ENCODE measurements around the gene LYAR.

Gene LYAR, protein sequence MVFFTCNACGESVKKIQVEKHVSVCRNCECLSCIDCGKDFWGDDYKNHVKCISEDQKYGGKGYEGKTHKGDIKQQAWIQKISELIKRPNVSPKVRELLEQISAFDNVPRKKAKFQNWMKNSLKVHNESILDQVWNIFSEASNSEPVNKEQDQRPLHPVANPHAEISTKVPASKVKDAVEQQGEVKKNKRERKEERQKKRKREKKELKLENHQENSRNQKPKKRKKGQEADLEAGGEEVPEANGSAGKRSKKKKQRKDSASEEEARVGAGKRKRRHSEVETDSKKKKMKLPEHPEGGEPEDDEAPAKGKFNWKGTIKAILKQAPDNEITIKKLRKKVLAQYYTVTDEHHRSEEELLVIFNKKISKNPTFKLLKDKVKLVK

DNA sequence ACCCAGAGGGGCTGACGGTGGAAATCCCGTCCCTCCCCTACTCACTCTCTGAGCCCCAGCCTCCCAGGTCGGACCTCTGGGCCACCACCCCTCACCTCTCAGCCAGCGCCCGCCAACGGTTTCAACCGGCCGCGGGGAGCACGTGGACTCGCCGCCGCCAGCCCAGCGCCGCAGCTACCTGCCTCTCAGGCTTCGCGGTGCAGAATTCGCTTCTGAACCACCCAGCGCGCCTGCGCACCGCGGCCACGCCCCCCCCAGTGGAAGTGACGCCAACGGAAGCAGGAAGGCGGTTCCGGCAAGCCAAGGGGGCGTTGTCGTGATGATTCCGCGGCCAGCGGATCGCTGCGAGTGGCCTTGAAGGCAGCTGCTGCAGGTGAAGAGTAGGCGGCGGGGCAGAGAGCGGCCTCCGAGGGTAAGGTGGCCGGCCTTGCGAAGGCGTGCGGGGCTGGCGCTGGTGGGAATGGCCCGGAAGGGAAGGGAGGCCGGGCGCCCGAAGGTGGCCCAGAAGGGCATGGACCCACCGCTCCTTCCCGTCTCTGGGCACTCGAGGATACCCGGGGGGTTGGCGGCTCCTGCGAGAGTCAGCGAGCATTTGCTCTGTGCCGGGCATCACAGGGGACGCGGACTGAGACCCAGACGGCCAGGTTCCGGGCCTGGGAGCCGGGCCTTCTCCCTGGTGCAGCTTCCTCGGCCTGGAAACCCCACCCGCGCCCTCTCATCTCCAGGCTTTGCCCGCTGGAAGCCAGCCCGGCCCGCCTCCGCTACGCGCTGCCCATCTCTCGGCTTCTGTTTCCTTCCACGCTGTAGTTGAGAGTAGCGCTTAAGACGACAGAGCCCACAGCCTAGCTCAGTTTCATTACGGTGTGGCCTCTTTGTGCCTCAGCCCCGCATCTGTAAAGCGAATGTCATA lies at the start of gene LYAR, which contains the start of gene ZBTB49:
LYAR (minus strand) TSS at position 214 of the 910 bp plus-strand sequence. CDS start 6,412 bp downstream, outside the sequence.
ZBTB49 (plus strand) TSS at position 311 of the 910 bp plus-strand sequence. CDS start 9,695 bp downstream, outside the sequence.
- peak; percentile 85 for DNase-seq

DNA sequence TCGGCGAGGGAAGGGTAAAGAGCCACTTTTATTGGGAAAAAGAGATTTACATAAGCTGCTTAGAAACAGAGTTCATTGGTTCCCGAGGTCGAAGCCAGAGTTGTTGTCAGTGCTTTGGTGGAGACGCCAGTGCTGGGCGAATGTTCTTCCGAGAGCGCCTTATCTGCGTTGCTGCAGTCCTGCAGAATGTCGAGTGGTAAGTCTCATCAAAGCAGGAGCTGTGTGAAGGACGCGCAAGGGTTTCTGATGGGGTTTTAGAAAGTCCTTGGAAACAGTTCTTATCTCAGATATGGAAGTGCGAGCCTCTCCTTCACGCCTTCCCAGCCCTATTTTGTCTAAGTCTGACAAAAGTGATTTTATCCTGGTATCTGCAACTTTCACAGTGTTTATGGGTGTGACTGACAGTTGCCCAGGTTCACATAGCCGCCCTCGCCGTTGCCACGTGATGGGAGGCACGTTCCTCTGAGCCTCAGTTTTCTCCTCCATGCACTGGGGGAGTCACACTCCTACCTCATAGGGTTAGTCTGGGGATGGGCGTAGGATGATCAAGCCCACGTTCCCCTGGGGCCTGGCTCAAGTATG lies 49.6 kb upstream of the LYAR start:
- DNase-seq: no peak

DNA sequence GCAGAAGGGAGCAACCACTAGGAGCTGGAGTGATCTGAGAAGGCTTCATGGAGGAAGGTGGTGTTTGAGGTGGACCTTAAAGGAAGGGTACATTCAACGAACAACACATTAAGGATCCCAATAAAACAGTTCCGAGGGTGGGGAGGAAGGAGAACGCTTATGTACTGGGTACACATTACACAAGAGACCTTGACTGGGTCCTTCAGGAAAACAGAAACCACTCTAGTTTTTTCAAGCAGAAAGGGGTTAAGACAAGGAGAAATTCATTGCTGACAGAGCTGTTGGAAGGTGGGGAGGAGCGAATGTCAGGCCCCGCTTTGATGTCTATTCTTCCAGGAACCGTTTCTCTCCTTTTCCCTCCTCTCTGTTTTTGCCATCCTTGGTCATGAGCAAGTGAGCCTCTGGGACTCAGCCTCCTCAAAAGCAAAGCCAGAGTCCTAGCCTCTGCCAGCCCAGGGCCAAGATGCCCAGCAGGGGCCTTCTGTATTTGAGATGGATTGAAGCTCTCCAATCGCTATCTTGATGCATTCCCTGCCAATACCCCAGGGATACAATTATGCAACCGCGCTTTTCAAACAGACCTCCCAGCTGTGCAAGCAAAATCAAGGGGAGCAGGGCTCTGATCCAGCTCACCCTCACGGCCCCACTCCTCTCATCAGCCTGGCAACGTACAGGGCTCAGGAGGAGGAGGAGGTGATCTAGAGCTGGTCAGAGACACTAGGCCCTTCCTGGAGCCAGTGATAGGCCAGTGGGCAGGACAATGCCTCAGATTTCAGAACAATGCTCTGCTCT lies 48.5 kb upstream of the LYAR start:
- peak; percentile 3 for DNase-seq

DNA sequence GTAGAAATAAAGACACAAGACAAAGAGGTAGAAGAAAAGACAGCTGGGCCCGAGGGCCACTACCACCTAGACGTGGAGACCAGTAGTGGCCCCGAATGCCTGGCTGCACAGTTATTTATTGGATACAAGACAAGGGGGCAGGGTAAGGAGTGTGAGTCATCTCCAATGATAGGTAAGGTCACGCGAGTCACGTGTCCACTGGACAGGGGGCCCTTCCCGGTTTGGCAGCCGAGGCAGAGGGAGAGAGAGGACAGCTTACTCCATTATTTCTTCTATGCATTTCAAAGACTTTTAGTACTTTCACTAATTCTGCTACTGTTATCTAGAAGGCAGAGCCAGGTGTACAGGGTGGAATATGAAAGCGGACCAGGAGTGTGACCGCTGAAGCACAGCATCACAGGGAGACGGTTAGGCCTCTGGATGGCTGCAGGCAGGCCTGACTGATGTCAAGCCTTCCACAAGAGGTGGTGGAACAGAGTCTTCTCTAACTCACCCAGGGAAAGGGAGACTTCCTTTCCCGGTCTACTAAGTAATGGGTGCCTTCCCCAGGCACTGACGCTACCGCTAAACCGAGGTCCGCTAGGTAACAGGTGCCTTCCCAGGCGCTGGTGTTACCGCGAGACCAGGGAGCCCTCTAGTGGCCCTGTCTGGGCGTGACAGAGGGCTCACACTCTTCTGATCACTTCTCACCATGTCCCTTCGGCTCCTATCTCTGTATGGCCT lies 45.0 kb upstream of the LYAR start:
- peak; percentile 56 for DNase-seq

DNA sequence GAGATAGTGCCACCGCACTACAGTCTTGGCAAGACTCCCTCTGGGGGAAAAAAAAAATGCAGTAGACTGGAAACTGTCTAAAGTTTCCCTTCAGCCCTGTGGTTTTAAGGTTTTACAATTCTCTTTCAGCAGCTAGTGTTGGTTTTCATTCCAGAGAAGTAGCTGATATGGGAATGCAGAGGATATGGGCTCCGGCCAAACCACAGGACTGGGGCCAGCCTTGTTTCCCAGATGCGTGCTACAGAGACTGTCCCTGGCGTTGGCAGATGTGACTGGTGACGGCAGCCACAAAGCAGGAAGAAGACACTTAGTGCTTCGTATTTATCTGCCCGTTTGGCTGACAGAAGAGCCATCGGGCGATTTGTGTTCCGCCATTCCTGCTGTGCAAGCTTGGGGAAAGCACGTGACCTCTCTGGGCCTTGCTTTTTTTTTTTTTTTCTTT lies 43.3 kb upstream of the LYAR start:
- DNase-seq: no peak

DNA sequence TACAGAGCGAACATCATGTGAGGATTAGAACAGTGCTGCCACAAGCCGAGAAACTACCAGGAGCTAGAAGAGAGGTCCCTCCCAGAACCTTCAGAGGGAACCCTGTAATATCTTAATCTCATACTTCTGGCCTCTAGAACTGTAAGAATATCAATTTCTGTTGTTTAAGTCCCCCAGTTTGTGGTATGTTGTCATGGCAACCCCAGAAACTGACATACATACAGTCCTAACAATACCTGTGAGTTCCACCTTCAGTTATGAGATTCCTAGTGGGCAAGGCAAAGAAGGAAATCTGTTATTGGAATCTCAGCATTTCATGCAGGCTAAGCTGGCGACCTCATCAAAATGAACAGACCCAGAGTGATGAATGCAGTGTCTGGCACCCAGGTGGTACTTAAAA lies 42.6 kb upstream of the LYAR start:
- no peak for DNase-seq

DNA sequence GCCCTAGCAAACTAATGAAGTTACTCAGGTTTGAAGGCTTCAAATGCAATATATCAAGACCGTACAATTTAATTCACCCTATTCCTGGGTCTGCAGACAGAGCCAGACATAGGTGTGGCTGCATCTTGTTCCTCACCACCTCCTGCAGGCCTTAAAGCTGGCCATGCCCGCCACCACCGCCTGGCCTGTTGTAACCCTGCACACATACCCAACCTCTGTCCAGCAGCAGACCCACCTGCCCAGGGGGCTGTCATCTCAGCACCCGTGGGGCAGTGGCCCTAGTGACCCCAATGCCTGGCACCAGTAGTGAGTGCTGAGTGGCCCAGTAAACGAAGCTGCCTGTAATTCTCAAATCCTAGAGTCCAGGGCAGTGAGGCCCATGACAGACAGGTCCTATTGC lies 40.8 kb upstream of the LYAR start:
- no peak for DNase-seq

DNA sequence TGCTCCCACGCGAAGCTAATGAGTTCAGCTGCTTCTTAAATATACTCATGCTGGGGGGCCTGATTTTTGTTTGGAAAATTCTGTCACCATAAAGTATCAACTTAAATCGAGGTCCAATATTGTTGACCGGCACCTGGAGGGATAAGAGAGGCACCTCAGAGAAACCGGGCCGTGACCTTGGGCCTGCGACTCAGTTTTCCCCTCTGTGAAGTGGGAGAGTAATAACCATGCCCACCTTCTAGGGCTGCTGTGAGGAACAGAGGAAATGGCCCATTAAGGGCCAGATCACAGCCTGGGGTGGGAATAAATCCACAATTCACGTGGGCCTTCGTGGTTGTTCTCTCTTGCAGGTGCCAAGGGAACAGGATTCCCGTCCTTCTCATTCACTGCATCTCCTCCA lies 39.5 kb upstream of the LYAR start:
- DNase-seq: no peak

DNA sequence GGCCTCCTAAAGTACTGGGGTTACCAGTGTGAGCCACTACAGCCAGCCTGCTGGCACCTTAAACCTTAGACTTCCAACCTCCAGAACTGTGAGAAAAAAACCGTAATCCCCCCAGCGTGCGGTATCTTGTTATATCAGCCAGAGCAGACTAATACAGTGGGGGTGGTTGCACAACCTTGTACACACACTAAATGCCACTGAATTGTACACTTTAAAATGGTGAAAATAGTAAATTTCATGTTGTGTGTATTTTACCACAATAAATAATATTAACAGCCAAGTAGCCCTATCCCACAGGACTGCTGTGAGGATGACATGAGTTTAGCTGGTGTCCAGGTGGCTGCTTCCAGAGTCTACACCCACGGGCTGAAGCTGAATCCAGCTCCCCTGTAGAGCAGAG lies 38.9 kb upstream of the LYAR start:
- DNase-seq: no peak

DNA sequence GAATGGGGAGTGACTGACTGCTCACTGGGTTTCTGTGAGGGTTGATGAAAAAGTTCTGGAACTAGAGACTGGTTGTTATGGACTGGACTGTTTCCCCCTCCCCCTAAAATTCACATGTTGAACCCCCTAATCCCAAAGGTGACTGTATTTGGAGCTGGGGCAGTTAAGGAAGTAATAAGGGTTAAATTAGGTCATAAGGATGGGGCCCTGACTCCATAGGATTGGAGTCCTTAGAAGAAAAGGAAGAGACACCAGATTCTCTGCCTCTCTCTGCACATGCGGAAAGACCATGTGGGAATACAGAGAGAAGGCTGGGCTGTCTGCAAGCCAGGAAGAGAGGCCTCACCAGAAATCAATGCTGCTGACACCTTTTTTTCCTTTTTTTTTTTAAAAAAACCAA lies 38.3 kb upstream of the LYAR start:
- no peak for DNase-seq

DNA sequence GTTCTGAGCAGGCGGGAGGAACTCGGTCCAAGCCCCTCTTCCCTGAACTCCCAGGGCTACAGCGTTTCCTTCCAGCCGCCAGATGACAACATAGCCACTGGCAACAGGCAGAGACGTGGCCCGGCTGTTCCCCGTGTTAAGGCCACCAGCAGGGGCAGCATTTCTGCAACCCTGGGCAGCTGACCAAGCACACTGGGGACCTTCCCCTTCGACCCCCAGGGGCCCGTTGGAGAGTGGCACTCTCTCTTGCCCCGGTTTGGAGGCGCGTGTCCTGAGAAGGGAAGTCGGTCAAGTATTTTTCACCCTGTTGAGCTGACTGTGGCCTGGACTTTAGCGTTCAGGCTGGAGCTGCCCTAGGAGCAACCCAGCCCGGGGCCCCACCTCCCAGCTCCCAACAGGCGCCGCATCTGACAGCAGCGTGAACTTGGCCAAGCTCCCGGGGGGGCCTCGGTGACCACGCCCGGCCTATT lies 37.7 kb upstream of the LYAR start:
- no peak for DNase-seq

DNA sequence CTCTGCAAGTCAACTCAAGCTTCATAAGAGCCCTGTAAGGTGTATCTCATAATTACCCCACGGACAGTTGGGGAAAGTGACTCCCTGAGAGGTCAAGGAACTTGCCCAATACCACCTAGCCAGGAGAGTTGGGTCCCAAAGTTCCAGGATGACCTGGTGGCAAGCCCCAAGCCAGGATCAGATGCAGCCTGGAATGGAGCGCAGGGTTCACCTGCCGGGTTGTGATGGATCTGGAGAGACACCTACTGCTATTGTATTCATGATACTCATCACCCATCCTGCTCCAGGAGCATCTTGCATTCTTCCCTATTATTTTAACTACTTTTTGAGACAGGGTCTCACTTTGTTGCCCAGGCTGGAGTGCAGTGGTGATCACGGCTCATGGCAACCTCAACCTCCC lies 36.2 kb upstream of the LYAR start:
- DNase-seq: no peak

DNA sequence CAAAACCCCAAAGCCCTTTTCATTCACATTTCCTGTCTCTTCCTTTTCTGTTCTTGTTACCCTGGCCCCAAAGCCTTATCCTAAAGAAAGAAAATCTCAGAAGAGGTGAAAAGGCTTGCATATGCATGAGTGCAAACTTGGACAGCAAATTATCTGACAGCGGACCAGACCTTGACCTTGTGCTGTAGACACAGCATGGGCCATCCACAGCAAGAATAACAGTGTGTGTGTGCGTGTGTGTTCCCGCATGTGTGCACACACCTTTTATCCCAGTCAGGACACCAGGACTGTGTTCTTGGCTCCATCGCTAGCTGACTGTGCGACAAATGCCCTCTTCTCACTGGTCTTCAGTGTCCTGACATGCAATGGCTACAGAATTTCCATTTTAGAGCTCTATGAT lies 35.4 kb upstream of the LYAR start:
- DNase-seq: no peak

DNA sequence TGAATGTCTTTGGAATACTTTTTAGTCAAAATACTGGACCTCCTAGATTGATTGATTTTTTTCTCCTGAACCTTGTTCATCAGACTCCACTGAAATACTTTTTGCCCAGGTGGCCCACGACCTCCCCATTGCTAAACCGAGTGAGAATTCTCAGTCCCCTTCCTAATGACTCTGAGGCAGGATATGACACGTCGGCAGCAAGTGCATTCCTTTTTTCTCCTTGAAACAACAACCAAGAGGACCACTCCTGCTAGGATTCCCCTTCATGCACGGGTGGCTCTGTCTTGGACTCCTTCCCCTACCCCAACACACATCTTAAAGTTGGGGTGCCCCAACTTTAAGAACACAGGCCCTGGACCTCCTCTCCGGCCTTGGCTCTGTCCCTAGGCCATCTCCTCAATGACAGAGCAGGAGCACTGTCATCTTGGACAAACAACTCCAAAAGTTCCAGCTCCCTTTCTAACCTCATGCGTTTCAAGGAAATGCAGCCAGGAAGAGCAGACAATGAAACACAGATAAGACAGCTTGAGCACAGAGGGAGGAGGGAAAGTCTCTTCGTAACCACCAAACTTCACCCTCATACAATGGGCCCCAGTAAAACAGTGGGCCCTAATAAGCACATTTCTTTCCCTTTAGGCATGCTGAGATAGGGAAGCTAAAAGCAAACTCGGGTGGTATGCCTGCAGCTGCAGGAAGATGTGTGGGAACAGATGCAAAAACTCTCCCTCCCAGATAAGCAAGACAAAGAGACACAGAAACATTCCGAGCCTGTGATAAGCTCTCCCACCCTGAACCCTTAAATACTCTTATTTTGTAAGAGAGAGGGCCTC lies 34.0 kb upstream of the LYAR start:
- no peak for DNase-seq

DNA sequence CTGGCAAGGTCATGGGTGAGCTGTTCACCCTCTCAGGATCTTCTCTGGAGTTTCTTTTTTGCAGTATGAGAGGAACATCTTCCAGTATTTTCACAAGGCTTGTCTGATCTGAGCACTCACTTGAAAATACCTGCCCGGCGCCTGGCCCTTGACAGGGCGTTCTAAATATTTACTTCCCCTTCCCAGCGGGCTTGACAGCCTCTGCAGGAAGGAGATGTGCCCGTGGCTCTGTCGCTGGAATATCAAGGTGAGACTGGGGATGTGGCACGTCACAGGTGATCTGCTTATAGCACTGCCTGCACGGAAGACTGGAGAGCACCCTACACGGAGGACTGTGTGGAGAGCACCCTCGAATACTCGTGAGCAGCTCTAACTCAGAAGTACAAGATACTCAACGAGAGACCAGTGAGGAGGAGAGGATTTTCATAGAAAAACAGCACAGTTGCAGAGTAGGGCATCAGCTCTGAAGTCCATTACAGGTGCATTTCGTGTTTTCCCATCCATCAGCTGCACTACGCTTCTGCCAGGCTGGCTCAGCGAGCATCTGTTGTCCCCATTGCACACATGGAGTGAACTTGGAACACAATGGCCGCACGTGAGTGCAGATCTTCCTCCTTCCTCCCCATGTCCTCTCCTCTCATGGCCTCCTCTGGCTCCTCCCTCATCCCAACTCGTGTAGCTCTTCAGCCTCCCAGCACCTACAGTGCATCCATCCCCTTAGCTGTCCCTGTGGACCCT lies 32.2 kb upstream of the LYAR start:
- no peak for DNase-seq

DNA sequence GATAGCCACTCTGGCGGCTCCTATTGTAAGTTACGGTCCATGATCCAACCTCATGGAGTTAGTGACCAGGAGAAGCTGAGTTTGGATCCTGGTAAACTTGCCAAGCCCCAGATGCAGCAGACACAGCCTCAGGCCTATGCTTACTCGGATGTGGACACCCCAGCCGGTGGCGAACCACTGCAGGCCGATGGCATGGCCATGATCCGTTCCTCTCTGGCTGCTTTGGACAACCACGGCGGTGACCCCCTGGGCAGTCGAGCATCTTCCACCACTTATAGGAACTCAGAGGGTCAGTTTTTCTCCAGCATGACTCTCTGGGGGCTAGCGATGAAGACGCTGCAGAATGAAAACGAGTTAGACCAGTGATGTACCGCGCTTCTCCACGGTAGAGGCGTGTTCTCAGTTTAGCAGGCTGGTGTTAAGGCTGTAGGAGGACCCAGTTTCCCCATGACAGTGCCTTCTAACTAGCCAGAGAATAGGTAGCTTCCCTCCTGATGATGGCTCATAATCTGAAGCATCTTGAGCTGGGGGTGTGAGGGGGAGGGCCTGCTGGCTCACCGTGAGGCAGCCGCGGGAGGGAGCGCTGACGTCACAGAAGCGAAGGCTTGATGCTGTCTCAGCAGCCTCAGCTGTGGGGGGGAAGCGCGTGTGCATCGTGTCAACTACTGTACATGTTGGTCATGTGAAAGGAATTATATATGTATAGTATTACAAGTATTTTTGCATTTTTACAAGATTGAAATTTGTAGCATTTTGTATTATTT lies 31.2 kb upstream of the LYAR start:
- no peak for DNase-seq

DNA sequence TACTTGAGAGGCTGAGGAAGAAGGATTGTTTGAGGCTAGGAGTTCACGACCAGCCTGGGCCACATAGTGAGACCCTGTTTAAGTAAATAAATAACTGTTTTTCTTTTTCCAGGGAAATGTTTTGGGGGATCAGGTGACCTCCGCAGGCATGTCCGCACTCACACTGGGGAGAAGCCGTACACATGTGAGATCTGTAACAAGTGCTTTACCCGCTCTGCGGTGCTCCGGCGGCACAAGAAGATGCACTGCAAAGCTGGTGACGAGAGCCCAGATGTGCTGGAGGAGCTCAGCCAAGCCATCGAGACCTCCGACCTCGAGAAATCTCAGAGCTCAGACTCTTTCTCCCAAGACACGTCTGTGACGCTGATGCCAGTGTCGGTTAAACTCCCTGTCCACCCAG lies 30.6 kb upstream of the LYAR start:
- DNase-seq: no peak

DNA sequence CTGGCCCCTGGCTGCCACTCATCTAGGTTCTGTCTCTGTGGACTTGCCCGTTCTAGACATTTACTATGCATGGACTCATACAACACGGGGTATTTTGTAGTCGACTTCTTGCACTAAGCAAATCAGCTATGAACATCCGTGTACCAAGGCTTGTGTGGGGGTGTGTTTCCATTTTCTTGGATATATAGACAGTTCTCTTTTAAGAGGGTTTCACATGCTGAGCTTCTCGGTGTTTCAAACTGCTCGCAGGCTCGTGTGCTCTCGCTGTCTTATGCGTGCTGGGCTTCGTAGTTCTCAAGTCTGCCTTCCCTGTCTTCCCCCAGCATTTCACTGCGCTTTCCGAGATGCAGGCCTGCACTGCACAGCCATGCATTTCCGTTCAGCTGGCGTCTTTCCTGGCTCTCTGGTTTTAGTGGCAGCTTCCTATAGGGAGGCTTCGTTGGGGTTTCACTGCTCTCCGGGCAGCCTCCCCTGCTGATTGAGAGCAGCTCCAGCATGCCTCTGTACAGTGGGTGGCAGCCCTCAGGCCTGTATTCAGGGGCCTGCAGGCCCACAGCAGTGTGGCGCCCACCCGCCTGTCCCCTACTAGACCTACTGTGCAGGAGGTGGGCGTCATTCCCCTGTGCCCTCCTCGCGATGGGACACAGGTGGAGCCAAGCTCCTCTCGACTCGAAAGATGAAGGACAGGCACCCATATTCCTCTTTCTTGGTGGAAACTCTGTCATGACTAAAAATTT lies 27.7 kb upstream of the LYAR start:
- no peak for DNase-seq

DNA sequence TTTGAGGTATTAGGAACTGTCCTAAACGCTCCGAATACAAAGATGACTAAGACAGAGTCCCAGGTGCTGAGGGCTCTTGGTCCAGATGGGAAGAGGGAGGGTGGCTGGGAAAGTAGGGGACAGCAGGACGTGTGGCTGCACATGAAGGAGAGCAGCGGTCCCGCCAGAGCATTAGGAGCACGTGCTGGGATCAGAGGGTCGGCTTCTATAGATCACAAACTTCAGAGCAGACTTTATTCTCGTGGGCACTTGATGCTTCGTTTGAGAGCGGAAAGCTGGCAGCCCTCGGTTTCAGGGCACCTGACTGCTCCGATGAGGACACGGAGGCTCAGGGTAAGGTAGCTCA lies 26.2 kb upstream of the LYAR start:
- no peak for DNase-seq

Measured in NCI-H345 (cell line).